ENCODE results near the gene VMAC. TPM values are rescaled to one million over a fixed set of nuclear protein-coding genes. Genes with fewer than 3 reads are reported as not detected.

VMAC gene
- total and polyA plus RNA-seq, 9 of the 15 experiments (the other 6 are each of a cell fraction or from before 2014, with no cell fraction given), result 0.03 to 3.4 (median 1.1) TPM

- no peak for TF ChIP-seq PYGO2 (tag; IDR thresholded peaks at IDR 0.05)
- no peak for TF ChIP-seq ZFP91 (CRISPR knock-in tag; IDR thresholded peaks at IDR 0.05)
- TF ChIP-seq CEBPG (CRISPR knock-in tag; IDR thresholded peaks at IDR 0.05), result peak; percentile 65
- peak; percentile 70 to 95 for TF ChIP-seq CEBPG (tag; conservative IDR thresholded peaks at IDR 0.05 in 1 of 2, IDR thresholded peaks at IDR 0.05 in 1 of 2)
- TF ChIP-seq POLR2H (tag; IDR thresholded peaks at IDR 0.05; ENCODE audit: low read depth), result 0 out of 2 replicates have a peak, but pooled peaks have one; percentile 23
- peak; percentile 24; the same call in 1 of the 2 replicates for TF ChIP-seq ZNF592 (IDR thresholded peaks at IDR 0.05)
- TF ChIP-seq ZFPM2 (CRISPR knock-in tag; IDR thresholded peaks at IDR 0.05), result no peak
- no peak for TF ChIP-seq TFAM (CRISPR knock-in tag; conservative IDR thresholded peaks at IDR 0.05)
- TF ChIP-seq SRSF1 (IDR thresholded peaks at IDR 0.05; ENCODE audit: low read depth, low read length), result no peak
- TF ChIP-seq ZNF584 (CRISPR knock-in tag; IDR thresholded peaks at IDR 0.05; ENCODE audit: low read depth), result peak; percentile 74; the same call in 1 of the 2 replicates
- no peak for TF ChIP-seq XRCC5 (IDR thresholded peaks at IDR 0.05; ENCODE audit: low read depth, low read length)
- no peak for TF ChIP-seq ZBTB7A (IDR thresholded peaks at IDR 0.05; ENCODE audit: borderline replicate concordance, control insufficient read depth, low read depth, low read length)
- TF ChIP-seq ZNF589 (CRISPR knock-in tag; IDR thresholded peaks at IDR 0.05; ENCODE audit: low read depth), result peak; percentile 81
- TF ChIP-seq, protein P1, sequence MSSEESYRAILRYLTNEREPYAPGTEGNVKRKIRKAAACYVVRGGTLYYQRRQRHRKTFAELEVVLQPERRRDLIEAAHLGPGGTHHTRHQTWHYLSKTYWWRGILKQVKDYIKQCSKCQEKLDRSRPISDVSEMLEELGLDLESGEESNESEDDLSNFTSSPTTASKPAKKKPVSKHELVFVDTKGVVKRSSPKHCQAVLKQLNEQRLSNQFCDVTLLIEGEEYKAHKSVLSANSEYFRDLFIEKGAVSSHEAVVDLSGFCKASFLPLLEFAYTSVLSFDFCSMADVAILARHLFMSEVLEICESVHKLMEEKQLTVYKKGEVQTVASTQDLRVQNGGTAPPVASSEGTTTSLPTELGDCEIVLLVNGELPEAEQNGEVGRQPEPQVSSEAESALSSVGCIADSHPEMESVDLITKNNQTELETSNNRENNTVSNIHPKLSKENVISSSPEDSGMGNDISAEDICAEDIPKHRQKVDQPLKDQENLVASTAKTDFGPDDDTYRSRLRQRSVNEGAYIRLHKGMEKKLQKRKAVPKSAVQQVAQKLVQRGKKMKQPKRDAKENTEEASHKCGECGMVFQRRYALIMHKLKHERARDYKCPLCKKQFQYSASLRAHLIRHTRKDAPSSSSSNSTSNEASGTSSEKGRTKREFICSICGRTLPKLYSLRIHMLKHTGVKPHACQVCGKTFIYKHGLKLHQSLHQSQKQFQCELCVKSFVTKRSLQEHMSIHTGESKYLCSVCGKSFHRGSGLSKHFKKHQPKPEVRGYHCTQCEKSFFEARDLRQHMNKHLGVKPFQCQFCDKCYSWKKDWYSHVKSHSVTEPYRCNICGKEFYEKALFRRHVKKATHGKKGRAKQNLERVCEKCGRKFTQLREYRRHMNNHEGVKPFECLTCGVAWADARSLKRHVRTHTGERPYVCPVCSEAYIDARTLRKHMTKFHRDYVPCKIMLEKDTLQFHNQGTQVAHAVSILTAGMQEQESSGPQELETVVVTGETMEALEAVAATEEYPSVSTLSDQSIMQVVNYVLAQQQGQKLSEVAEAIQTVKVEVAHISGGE (CRISPR knock-in tag; IDR thresholded peaks at IDR 0.05), result no peak
- TF ChIP-seq RBM25 (IDR thresholded peaks at IDR 0.05; ENCODE audit: low read depth, low read length, severe bottlenecking), result no peak
- TF ChIP-seq ELF4 (CRISPR knock-in tag; IDR thresholded peaks at IDR 0.05), result no peak
Observed at GRCh38 chr19:5953030-5953589, 48.4 kb downstream of the VMAC start (continued).
